Upper lobe of left lung (tissue), 6 donors: ENCODE measurements around the gene EFHC2. TPM values are rescaled to one million over a fixed set of nuclear protein-coding genes. Genes with fewer than 3 reads are reported as not detected.

ENCODE experiments used
- ATAC-seq, 2 donors: fragments of 200-7000 bp; cut with Tn5 transposase; one replicate each; pipeline ENCODE4 v1.9.1; 2022; ENCODE audit warnings: mild to moderate bottlenecking in 2 of 2, moderate library complexity in 2 of 2; ENCODE audit not compliant: low FRiP score in 2 of 2
- DNase-seq, 2 donors: peaks; one replicate each; pipeline ENCODE4 v3.0.0-alpha.2; 2019 to 2020
- H3K27ac ChIP-seq, 4 donors: fragments of 200-600 bp; sonication (generic); one replicate each; pipeline ENCODE4 v1.5.1; 2016 to 2019
- H3K27me3 ChIP-seq, 4 donors: fragments of 200-600 bp; sonication (generic); one replicate each; pipeline ENCODE4 v1.5.1; 2017 to 2019
- H3K36me3 ChIP-seq, 4 donors: fragments of 200-600 bp; sonication (generic); one replicate each; pipeline ENCODE4 v1.5.1; 2016 to 2019
- H3K4me1 ChIP-seq, 4 donors: fragments of 200-600 bp; sonication (generic); one replicate each; pipeline ENCODE4 v1.5.1; 2018 to 2019
- H3K4me3 ChIP-seq, 4 donors: fragments of 200-600 bp; sonication (generic); one replicate each; pipeline ENCODE4 v1.5.1; 2017 to 2019; ENCODE audit warnings: mild to moderate bottlenecking in 2 of 4, moderate library complexity in 1 of 4
- H3K9me3 ChIP-seq, 4 donors: fragments of 200-600 bp; sonication (generic); one replicate each; pipeline ENCODE4 v1.5.1; 2018 to 2019
- EP300 ChIP-seq, 4 donors: sonication (generic); formaldehyde crosslinking; IDR thresholded peaks; one replicate each; pipeline ENCODE4 v1.5.1; 2017; ENCODE audit warnings: antibody characterized with exemption in 4 of 4, control low read depth in 2 of 4
- POLR2A ChIP-seq, 4 donors: fragments of 450-650 bp; IDR thresholded peaks; one replicate each; pipeline ENCODE4 v1.5.1; 2016 to 2017; ENCODE audit warnings: antibody characterized with exemption in 4 of 4, mild to moderate bottlenecking in 2 of 4
- POLR2AphosphoS5 ChIP-seq, 2 donors: sonication (generic); formaldehyde crosslinking; IDR thresholded peaks; one replicate each; pipeline ENCODE4 v1.5.1; 2017; ENCODE audit warnings: antibody characterized with exemption in 2 of 2
- WGBS, 2 donors: methylation state at CpG; one replicate each; pipeline ENCODE4 v1.1.5; 2017 to 2018; 5-methylcytosine and 5-hydroxymethylcytosine counted together
- total RNA-seq, 6 donors: library from RNA; depleted of rRNA in 4 of 6; stranded (reverse); fragments of >200 nt in 4 of 6; gene quantifications; one replicate each; pipeline versions ENCODE4 v1.1.0 to v1.2.1, GENCODE V29; 2016 to 2021
- TF ChIP-seq, protein P1 (sequence below), 6 experiments: fragments of 450-650 bp in 4 of 6; fragments of 200-600 bp in 2 of 6; sonication (generic) in 2 of 6; IDR thresholded peaks; one replicate each; pipeline ENCODE4 v1.5.1; 2016 to 2019; ENCODE audit warnings: antibody characterized with exemption in 6 of 6
- donor health status: DM: no; HTN: no; CAD: no; lungs with moderate emphysema.
- donor health status: DM: no; HTN: yes; CAD: no; lungs with severe emphysema.

The EFHC2 gene
- total RNA-seq, 6 donors from 2014 or later, result 0.31 to 13.0 (median 1.8) TPM

DNA sequence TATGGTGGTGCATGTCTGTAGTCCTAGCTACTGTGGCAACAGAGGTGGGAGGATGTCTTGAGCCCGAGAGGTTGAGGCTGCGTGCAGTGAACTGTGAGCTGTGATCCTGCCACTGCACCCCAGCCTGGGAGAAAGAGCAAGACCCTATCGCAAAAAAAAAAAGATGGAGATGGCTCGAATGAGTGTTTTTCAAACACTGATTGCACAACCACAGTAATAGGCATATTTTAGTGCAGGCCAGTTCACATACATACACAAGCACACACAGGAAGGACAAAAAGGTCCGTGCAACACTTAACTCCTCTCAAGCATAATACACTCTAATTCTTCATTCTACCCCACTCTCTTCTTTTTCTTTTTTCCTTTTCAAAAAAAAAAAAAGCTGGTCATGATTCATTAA, 5.1 kb downstream of the EFHC2 start:
- Histone ChIP-seq H3K4me3 (no peak overlapping the region), H3K27me3 (no peaks in the 10 kb centered on the region), H3K36me3 (no peaks in the 10 kb centered on the region), H3K4me1 (peaks cover 0 to 4% (median 0%) of the 10 kb centered on the region in 4 donors), H3K9me3 (no peaks in the 10 kb centered on the region), H3K27ac (no peak overlapping the region)
- ATAC-seq (no peak), DNase-seq (no peak)
- TF ChIP-seq, protein P1, sequence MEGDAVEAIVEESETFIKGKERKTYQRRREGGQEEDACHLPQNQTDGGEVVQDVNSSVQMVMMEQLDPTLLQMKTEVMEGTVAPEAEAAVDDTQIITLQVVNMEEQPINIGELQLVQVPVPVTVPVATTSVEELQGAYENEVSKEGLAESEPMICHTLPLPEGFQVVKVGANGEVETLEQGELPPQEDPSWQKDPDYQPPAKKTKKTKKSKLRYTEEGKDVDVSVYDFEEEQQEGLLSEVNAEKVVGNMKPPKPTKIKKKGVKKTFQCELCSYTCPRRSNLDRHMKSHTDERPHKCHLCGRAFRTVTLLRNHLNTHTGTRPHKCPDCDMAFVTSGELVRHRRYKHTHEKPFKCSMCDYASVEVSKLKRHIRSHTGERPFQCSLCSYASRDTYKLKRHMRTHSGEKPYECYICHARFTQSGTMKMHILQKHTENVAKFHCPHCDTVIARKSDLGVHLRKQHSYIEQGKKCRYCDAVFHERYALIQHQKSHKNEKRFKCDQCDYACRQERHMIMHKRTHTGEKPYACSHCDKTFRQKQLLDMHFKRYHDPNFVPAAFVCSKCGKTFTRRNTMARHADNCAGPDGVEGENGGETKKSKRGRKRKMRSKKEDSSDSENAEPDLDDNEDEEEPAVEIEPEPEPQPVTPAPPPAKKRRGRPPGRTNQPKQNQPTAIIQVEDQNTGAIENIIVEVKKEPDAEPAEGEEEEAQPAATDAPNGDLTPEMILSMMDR (IDR thresholded peaks at IDR 0.05), result no peak
- TF ChIP-seq POLR2AphosphoS5 (IDR thresholded peaks at IDR 0.05) (no peak), POLR2A (IDR thresholded peaks at IDR 0.05) (no peak), EP300 (IDR thresholded peaks at IDR 0.05) (no peak)
- WGBS, 2 donors, result 48 to 72% methylated on average over 5 of the region's 5 CpGs

DNA sequence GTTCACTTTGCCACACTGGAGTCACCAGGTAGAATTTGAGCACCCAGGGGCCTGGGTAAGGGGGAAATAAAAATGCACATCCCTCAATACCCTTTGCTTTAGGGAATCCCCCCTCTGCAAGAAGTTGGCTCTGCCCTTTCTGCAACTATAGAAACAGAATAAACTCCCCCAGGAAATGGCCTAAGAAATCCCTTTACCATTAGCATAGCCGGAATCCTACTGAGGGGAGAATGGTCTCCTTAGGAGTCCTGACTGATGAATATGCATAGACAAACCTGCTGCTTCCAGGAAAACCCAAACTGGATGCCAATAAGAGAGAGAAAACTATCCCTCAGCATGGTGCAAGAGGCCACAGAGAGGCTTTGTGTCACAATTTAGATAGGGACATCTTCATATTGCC, 11.0 kb downstream of the EFHC2 start:
- TF ChIP-seq EP300 (IDR thresholded peaks at IDR 0.05) (no peak), POLR2AphosphoS5 (IDR thresholded peaks at IDR 0.05) (no peak), POLR2A (IDR thresholded peaks at IDR 0.05) (no peak)
- TF ChIP-seq, protein P1 (IDR thresholded peaks at IDR 0.05), result no peak
- DNase-seq (no peak), ATAC-seq (no peak)
- Histone ChIP-seq H3K9me3 (no peaks in the 10 kb centered on the region), H3K27ac (no peak overlapping the region), H3K4me3 (no peak overlapping the region), H3K27me3 (no peaks in the 10 kb centered on the region), H3K4me1 (no peaks in the 10 kb centered on the region), H3K36me3 (no peaks in the 10 kb centered on the region)
- WGBS, 2 donors, result 0 to 100% methylated on average over 1 of the region's 1 CpG

- H3K4me1 ChIP-seq, result no peaks in the 10 kb centered on the region
- DNase-seq (no peak), ATAC-seq (no peak)
- H3K27me3 ChIP-seq, result no peaks in the 10 kb centered on the region
- no peak overlapping the region for H3K27ac ChIP-seq
- H3K4me3 ChIP-seq, result no peak overlapping the region
- H3K36me3 ChIP-seq, result no peaks in the 10 kb centered on the region
- WGBS, 2 donors, result 55 to 65% methylated on average over 3 of the region's 3 CpGs
- no peak for TF ChIP-seq POLR2A (IDR thresholded peaks at IDR 0.05)
- no peak for TF ChIP-seq POLR2AphosphoS5 (IDR thresholded peaks at IDR 0.05)
- no peak for TF ChIP-seq EP300 (IDR thresholded peaks at IDR 0.05)
- TF ChIP-seq, protein P1 (IDR thresholded peaks at IDR 0.05), result no peak
- H3K9me3 ChIP-seq, result no peaks in the 10 kb centered on the region
Measured at GRCh38 chrX:44330227-44330626, 13.2 kb downstream of the EFHC2 start.

DNA sequence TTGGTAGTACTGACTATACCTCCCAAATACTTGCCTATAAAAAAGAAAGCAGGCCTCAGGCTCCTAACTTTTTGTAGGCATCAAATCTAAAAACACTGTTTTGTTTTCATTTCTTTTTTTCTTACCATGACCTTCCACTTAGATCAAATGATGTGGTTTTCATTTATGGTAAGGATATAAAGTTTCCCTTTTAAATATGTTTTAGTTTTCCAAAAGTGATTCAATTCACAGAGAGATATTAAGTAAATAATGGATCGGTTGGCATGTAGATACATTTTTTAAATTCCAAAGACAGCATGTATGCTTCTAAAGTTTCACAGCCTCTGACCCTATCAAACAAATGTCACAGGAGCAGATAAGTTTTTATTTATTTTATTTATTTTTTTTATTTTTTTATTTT, 23.9 kb downstream of the EFHC2 start:
- Histone ChIP-seq H3K4me1 (no peaks in the 10 kb centered on the region), H3K27me3 (no peaks in the 10 kb centered on the region), H3K4me3 (no peak overlapping the region), H3K36me3 (no peaks in the 10 kb centered on the region), H3K27ac (no peak overlapping the region), H3K9me3 (no peaks in the 10 kb centered on the region)
- DNase-seq, result no peak
- no peak for ATAC-seq
- TF ChIP-seq EP300 (IDR thresholded peaks at IDR 0.05) (no peak), POLR2AphosphoS5 (IDR thresholded peaks at IDR 0.05) (no peak), POLR2A (IDR thresholded peaks at IDR 0.05) (no peak)
- TF ChIP-seq, protein P1 (IDR thresholded peaks at IDR 0.05), result no peak
- WGBS, 2 donors, result 86 to 91% methylated on average over 1 of the region's 1 CpG

DNA sequence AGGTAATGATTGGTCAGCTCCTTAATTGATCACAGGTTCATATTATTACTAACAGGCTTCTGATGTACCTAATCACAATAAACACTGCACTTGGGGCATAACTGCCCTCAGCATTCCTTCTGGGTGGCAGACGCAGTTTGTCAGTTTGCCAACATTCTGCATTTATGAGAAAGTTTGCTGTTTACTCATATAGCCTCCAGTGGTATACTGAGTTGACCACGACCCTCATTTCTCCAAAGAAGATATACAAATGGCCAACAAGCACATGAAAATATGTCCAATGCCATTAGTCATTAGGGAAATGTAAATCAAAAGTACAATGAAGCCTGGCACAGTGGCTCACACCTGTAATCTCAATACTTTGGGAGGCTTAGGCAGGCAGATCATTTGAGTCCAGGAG, 26.3 kb downstream of the EFHC2 start:
- Histone ChIP-seq H3K9me3 (no peaks in the 10 kb centered on the region), H3K36me3 (no peaks in the 10 kb centered on the region), H3K27ac (no peak overlapping the region), H3K4me1 (peaks cover 0 to 6% (median 0%) of the 10 kb centered on the region in 4 donors), H3K27me3 (no peaks in the 10 kb centered on the region), H3K4me3 (no peak overlapping the region)
- DNase-seq, result no peak
- no peak for ATAC-seq
- no peak for TF ChIP-seq EP300 (IDR thresholded peaks at IDR 0.05)
- TF ChIP-seq, protein P1 (IDR thresholded peaks at IDR 0.05), result no peak
- no peak for TF ChIP-seq POLR2AphosphoS5 (IDR thresholded peaks at IDR 0.05)
- WGBS, 2 donors, result 76% methylated on average over 2 of the region's 2 CpGs; no CpG with 5 or more reads in 1 of the 2 donors
